HUES48 (cell line): ENCODE results near the gene GDF10.

Source experiments
- H3K27ac ChIP-seq: one replicate; pipeline ENCODE4 v1.7.0; 2013; ENCODE audit warnings: low read depth, low read length, inconsistent platforms
- H3K27me3 ChIP-seq: 2 replicates; pipeline ENCODE4 v1.6.1; 2013; ENCODE audit warnings: mild to moderate bottlenecking, low read length; ENCODE audit not compliant: control insufficient read depth, insufficient read depth
- H3K36me3 ChIP-seq: 2 replicates; pipeline ENCODE4 v1.6.1; 2013; ENCODE audit warnings: low read length; ENCODE audit not compliant: control insufficient read depth, insufficient read depth
- H3K4me1 ChIP-seq: 2 replicates; pipeline ENCODE4 v1.6.1; 2013; ENCODE audit warnings: mild to moderate bottlenecking, low read length; ENCODE audit not compliant: control insufficient read depth, insufficient read depth
- H3K4me3 ChIP-seq: 2 replicates; pipeline ENCODE4 v1.5.1; 2013; ENCODE audit warnings: mild to moderate bottlenecking, low read depth, low read length
- H3K9ac ChIP-seq: 2 replicates; pipeline ENCODE4 v1.6.1; 2013; ENCODE audit warnings: mild to moderate bottlenecking, low read depth, low read length, moderate library complexity
- H3K9me3 ChIP-seq: 2 replicates; pipeline ENCODE4 v1.6.1; 2013; ENCODE audit warnings: low read length; ENCODE audit not compliant: control insufficient read depth, insufficient read depth

GDF10 gene

DNA sequence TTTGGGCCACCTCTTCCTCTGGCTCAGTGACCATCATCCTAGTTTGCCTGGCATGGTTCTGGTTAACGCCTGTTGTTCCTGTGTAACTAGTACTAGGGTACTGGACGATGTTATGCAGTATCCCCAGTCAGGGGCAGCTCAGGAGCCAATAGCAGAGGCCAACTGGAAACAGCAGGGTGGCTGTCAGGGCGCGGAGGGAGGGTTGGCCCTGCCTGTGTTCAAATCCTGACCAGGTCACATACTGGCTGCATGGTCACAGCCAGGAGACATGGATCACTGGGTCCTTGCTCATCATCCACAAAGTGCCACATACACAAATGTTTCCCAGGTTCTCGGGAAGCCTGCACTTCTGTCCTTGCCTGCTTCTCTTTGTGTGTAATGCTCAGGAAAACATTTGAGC, 35.9 kb downstream of the GDF10 start:
- Histone ChIP-seq H3K4me1 (no peaks in the 10 kb centered on the region), H3K27me3 (no peaks in the 10 kb centered on the region), H3K9me3 (no peaks in the 10 kb centered on the region), H3K36me3 (no peaks in the 10 kb centered on the region), H3K27ac (no peak overlapping the region), H3K4me3 (no peak overlapping the region), H3K9ac (no peak overlapping the region)

DNA sequence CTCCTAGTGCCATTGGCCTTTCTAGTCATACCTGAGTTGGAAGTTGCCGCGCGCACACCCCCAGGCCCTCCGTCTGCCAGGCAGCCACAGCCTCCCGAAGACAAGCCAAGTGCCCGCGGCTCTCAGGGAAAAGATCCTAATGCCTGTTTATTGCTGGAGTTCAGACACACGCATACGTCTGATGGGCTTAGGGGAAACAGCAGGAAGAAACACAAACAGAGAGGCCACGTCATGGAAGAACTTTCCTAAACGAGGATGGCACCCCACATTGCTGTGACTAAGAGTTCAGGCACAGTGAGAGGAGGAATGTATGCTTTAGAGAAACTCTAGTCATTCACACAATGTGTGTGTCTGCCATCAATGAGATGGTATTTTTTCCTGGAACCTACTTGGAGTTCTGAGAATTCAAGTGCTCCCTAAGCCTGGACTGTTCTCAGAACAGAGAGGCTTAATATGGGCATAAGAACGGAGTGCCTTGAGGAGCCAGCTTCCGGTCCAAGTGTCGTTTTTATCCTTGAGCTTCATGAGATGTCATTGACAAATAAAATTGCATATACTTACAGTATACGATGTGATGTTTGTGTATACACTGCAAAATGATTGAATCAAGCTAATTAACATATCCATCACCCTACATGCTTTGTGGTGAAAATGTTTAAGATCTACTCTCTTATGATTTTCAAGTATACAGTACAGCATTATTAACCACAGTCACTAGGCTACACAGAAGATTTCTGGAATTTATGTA, 36.6 kb downstream of the GDF10 start:
- Histone ChIP-seq H3K4me3 (no peak overlapping the region), H3K9me3 (no peaks in the 10 kb centered on the region), H3K36me3 (no peaks in the 10 kb centered on the region), H3K27ac (no peak overlapping the region), H3K9ac (no peak overlapping the region), H3K4me1 (no peaks in the 10 kb centered on the region), H3K27me3 (no peaks in the 10 kb centered on the region)

DNA sequence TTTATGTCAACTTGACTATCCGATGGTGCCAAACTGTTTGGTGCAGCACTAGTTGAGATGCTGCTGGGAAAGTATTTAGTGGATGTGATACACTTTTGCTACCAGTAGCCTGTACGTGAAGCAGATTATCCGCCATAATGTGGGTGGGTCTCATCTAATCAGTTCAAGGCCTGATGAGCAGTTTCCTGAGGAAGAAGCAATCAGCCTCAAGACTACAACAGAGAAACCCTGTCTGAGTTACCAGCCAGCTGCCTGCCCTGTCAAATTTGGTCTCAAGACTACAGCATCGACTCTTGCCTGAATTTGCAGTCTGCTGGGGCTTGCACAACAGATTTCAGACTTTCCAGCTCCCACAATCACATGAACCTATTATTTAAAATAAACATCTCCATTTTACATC, 37.3 kb downstream of the GDF10 start:
- Histone ChIP-seq H3K36me3 (no peaks in the 10 kb centered on the region), H3K9me3 (no peaks in the 10 kb centered on the region), H3K9ac (no peak overlapping the region), H3K4me1 (peaks cover 3% of the 10 kb centered on the region), H3K4me3 (no peak overlapping the region), H3K27me3 (no peaks in the 10 kb centered on the region), H3K27ac (no peak overlapping the region)

DNA sequence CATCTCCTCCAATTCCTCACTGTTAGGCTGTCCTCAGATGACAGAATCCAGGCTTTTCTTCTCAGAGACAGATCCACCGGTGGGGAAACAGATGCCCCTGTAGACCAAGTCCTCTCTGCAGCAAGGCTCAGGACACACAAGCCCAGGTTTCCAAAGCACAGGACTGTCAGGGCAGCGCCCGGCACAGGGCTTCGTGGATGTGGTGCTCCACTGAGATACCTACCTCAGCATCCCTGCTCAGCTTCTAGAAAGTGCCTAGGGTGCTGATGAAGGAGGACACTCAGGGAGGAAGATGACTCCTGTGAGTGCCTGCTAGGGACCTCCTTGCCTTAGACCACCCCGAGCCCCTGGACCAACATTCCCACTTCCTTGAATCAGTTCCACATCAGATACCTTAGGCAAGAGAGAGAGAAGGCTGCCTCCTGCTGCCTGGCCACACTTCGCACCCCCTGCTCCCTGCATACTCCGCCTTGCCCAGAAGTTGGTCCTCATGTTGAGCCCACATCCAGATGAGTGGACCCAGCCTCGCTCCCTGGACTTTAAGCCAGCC, 39.3 kb downstream of the GDF10 start:
- Histone ChIP-seq H3K27ac (no peak overlapping the region), H3K4me1 (peaks cover 10% of the 10 kb centered on the region), H3K36me3 (no peaks in the 10 kb centered on the region), H3K9ac (no peak overlapping the region), H3K9me3 (no peaks in the 10 kb centered on the region), H3K4me3 (no peak overlapping the region), H3K27me3 (no peaks in the 10 kb centered on the region)

DNA sequence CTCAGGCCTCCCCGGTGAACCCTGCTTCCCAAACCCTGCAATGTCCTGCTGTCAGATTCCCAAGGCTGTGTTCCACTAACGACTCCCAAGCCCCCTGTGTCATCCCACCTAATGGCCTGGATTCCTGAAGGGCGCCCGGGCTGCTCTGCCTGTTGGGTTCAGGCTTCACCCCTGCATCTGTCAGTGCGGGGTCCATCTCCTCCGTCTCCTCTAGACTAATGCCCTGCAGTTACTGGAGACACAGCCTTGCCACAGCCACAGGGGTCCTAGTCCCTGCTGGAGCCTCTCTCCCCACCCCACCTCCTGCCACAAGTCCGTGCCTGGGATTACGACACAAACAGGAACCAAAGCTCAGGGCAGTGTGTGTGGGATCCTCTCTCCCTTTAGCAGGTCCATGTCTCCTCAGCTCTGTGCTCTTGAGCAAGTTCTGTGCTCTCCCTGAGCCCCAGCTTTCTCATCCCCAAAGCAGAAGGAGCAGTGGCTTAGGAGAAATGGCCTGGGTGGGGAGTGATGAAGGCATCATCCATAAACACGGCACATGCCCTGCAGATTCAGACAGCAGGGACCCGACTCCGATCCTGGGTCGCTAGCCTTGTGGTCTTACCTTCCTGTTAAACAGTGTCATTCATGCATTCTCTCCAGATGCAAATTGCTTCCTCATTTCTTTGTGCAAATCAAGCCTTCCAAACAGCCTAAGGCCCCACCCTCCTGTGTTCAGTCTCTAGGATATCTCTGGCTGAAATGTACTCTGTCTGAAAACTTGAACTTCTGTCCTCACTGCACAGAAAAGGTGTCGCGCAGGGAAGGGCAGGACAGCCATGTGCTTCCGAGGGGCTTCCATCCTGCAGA, 40.0 kb downstream of the GDF10 start:
- H3K9ac ChIP-seq, result no peak overlapping the region
- H3K36me3 ChIP-seq, result no peaks in the 10 kb centered on the region
- peaks cover 10% of the 10 kb centered on the region for H3K4me1 ChIP-seq
- H3K9me3 ChIP-seq, result no peaks in the 10 kb centered on the region
- no peaks in the 10 kb centered on the region for H3K27me3 ChIP-seq
- no peak overlapping the region for H3K4me3 ChIP-seq
- no peak overlapping the region for H3K27ac ChIP-seq

DNA sequence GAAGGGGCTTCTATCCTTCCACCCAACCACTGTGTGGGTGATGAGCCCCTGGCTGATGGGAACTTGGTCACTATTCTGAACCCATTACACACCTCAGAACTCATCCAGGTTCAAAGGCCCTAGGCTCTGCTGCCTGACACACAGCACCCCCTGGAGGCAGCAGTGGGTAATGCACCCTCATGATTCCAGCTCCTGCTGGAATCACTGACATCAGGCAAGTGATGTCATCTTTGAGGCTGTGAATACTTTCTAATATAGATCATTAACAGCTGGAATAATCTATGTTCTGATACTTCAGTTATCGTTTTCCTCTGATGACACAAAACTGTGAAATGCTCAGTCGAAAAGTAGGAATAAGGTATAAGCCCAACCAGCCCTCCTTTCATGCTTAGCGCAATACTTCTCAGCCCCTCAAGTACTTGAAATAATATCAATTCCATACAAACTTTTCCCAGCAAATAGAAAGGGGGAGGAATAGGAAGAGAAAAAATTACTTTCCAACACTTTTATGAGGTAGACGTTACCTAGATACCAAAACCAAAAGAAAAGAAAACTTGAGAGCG, 40.7 kb downstream of the GDF10 start:
- H3K27me3 ChIP-seq, result no peaks in the 10 kb centered on the region
- H3K4me1 ChIP-seq, result peaks cover 10% of the 10 kb centered on the region
- no peak overlapping the region for H3K27ac ChIP-seq
- H3K4me3 ChIP-seq, result no peak overlapping the region
- H3K36me3 ChIP-seq, result no peaks in the 10 kb centered on the region
- H3K9me3 ChIP-seq, result no peaks in the 10 kb centered on the region
- no peak overlapping the region for H3K9ac ChIP-seq

DNA sequence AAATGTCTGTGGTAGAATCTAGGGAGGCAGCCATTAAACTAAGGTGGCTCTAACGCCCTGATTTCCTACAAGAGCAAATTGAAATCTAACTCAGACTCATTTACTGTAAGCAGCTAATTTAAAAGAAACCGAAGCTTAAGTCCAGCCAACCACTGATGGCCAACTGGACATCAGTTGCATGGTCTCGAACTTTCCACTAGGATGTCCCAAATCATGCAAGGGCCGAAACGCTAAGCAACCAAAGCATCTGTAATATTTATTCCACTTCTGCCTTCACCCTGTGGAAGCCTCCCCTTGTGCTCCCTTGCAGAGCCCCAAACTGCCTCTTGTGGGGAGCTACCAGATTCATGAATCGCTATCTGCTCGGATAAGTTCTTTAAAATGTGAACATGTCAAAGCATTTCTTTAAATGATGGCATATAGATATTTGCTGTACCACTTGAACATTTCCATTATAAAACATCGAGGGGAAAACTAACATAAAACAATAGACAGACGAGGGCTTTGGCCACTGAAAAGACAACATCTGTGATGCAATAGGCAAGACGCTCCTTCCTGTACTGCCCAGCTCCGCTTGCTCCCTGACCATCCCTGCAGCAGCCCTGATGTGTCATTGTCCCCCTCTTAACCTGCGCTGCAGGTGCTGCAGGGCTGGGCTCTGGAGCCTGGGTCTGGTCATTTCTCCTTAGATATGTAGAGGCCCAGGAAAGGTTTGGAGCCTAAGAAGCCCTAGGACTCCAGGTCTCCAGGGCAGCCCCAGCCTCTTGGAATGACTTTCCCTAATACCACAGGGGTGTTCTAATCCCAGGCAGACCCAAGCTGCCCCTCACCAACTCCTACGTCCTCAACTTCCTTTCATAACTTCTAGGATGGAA, 45.2 kb downstream of the GDF10 start:
- no peak overlapping the region for H3K27ac ChIP-seq
- peaks cover 10% of the 10 kb centered on the region for H3K4me1 ChIP-seq
- H3K27me3 ChIP-seq, result no peaks in the 10 kb centered on the region
- no peaks in the 10 kb centered on the region for H3K36me3 ChIP-seq
- no peaks in the 10 kb centered on the region for H3K9me3 ChIP-seq
- H3K4me3 ChIP-seq, result no peak overlapping the region
- H3K9ac ChIP-seq, result no peak overlapping the region

DNA sequence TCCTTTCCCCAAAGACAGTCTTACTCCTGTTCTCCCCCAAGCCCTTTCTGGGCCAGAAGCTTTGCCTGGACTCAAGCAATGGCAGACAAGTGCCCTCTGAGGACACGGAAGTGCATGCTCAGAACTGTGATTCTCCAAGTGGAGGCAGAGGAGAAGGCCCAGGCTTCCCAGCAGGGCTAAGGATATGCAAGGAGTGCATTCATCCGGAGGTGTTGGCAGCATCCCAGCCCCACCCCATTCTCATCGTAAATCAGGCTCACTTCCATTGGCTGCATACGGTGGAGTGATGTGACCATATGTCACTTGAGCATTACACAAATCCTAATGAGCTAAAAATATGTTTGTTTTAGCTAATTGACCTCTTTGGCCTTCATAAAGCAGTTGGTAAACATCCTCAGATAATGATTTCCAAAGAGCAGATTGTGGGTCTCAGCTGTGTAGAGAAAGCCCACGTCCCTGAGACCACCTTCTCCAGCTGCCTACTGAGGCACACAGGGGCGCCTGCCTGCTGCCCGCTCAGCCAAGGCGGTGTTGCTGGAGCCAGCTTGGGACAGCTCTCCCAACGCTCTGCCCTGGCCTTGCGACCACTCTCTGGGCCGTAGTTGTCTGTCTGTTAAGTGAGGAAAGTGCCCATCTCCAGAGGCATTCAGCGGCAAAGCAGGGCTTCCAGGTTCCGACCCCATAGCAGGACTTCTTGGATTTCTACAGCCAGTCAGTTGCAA, 46.7 kb downstream of the GDF10 start:
- Histone ChIP-seq H3K27ac (no peak overlapping the region), H3K4me1 (peaks cover 10% of the 10 kb centered on the region), H3K9ac (no peak overlapping the region), H3K27me3 (no peaks in the 10 kb centered on the region), H3K4me3 (no peak overlapping the region), H3K36me3 (no peaks in the 10 kb centered on the region), H3K9me3 (no peaks in the 10 kb centered on the region)

DNA sequence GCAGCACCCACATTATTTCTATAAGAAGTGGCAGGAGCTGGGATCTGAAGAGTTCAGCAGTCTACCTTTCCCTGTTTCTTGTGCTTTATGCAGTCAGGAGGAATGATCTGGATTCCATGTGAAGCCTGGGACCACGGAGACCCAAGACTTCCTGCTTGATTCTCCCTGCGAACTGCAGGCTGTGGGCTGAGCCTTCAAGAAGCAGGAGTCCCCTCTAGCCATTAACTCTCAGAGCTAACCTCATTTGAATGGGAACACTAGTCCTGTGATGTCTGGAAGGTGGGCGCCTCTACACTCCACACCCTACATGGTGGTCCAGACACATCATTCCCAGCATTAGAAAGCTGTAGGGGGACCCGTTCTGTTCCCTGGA, 47.3 kb downstream of the GDF10 start:
- no peaks in the 10 kb centered on the region for H3K36me3 ChIP-seq
- H3K9me3 ChIP-seq, result no peaks in the 10 kb centered on the region
- H3K27ac ChIP-seq, result no peak overlapping the region
- H3K9ac ChIP-seq, result no peak overlapping the region
- H3K27me3 ChIP-seq, result no peaks in the 10 kb centered on the region
- peaks cover 8% of the 10 kb centered on the region for H3K4me1 ChIP-seq
- no peak overlapping the region for H3K4me3 ChIP-seq

DNA sequence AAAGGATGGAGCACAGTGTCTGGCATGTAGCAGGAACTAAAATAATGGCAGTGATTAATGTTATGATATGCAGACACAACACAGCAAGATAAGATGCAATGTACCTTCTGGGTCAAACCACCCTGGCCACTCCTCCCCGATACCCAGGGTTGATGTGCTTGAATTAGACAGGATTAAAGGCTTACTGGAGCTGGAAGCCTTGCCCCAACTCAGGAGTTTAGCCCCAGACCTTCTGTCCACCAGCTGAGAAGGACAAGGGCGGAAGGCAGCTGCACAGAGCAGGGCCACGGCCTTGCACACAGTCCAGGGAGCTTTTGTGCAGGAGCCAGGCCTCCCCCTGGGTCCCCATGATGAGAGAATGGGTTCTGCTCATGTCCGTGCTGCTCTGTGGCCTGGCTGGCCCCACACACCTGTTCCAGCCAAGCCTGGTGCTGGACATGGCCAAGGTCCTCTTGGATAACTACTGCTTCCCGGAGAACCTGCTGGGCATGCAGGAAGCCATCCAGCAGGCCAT, 48.2 kb downstream of the GDF10 start, which contains the start of gene RBP3:
Gene RBP3 (plus strand): TSS at position 226 of the 514 bp plus-strand sequence. CDS start 122 bp downstream, at position 348.
- Histone ChIP-seq H3K27ac (no peak within 1 kb of the TSS), H3K9me3 (no peaks in the 10 kb centered on the region), H3K4me3 (no peak within 1 kb of the TSS), H3K27me3 (no peaks in the 10 kb centered on the region), H3K4me1 (no peaks in the 10 kb centered on the region), H3K9ac (no peak within 1 kb of the TSS), H3K36me3 (no peaks in the 10 kb centered on the region)
